NCI-H146 (cell line): ENCODE results near the gene CFAP100.

Source experiments
- DNase-seq: peaks from one replicate; lab custom pipeline; 2025; lab: John Stamatoyannopoulos, UW

The CFAP100 gene

GRCh38 chr3:126356373-126357264 lies 38.1 kb upstream of the CFAP100 start:
- DNase-seq = peak; percentile 29

GRCh38 chr3:126357295-126358037 lies 37.2 kb upstream of the CFAP100 start, which contains the start of gene KLF15:
TSS of gene KLF15 (minus strand) at chr3:126357408. CDS start at chr3:126352922, 4,486 bp downstream.
- peak; percentile 87 for DNase-seq

GRCh38 chr3:126358038-126358815 lies 36.5 kb upstream of the CFAP100 start:
- DNase-seq = peak; percentile 71

GRCh38 chr3:126358816-126359181 lies 35.9 kb upstream of the CFAP100 start:
- DNase-seq = no peak

GRCh38 chr3:126360046-126360713 lies 34.5 kb upstream of the CFAP100 start:
- no peak for DNase-seq

- no peak for DNase-seq
Observed at GRCh38 chr3:126360714-126361060, 34.0 kb upstream of the CFAP100 start.

- DNase-seq = no peak
Observed at GRCh38 chr3:126361211-126361610, 33.5 kb upstream of the CFAP100 start.

- DNase-seq = no peak
Observed at GRCh38 chr3:126364130-126364695, 30.5 kb upstream of the CFAP100 start.

GRCh38 chr3:126364731-126365301 lies 29.9 kb upstream of the CFAP100 start:
- DNase-seq = no peak

- no peak for DNase-seq
Observed at GRCh38 chr3:126365351-126366277, 29.1 kb upstream of the CFAP100 start.

GRCh38 chr3:126367316-126367805 lies 27.3 kb upstream of the CFAP100 start:
- DNase-seq = no peak

GRCh38 chr3:126369490-126369889 lies 25.2 kb upstream of the CFAP100 start:
- no peak for DNase-seq

- no peak for DNase-seq
Observed at GRCh38 chr3:126370055-126370454, 24.7 kb upstream of the CFAP100 start.

GRCh38 chr3:126370606-126371005 lies 24.1 kb upstream of the CFAP100 start:
- no peak for DNase-seq

- no peak for DNase-seq
Observed at GRCh38 chr3:126371096-126371705, 23.5 kb upstream of the CFAP100 start.

- DNase-seq = no peak
Observed at GRCh38 chr3:126372413-126373145, 22.1 kb upstream of the CFAP100 start.

- no peak for DNase-seq
Observed at GRCh38 chr3:126373146-126373613, 21.5 kb upstream of the CFAP100 start.
